HEK293 (cell line): ENCODE results near the gene TCF12.

Source experiments
- KLF16 ChIP-seq: fragments of 450-650 bp; formaldehyde crosslinking; IDR thresholded peaks from 2 replicates; pipeline ENCODE4 v1.5.1; 2017; ENCODE audit warnings: missing biosample characterization, missing genetic modification characterization
- PBX3 ChIP-seq: sonication (generic); formaldehyde crosslinking; IDR thresholded peaks from 2 replicates; pipeline ENCODE4 v1.8.1; 2022; ENCODE audit warnings: mild to moderate bottlenecking, moderate library complexity, missing genetic modification reagents
- ZNF704 ChIP-seq: fragments of 450-650 bp; formaldehyde crosslinking; IDR thresholded peaks from 2 replicates; pipeline ENCODE4 v1.5.1; 2016; ENCODE audit warnings: missing biosample characterization, missing genetic modification characterization
- ZSCAN30 ChIP-seq: fragments of 450-650 bp; IDR thresholded peaks from 2 replicates; pipeline ENCODE4 v1.5.1; 2018; ENCODE audit warnings: missing biosample characterization, mild to moderate bottlenecking, missing genetic modification characterization, moderate library complexity

- TF ChIP-seq PBX3 (CRISPR knock-in tag) (no peak), ZNF704 (no peak), ZSCAN30 (tag by site-specific recombination) (no peak), KLF16 (tag by site-specific recombination) (no peak)
Observed at GRCh38 chr15:57017024-57017423, 98.6 kb downstream of the TCF12 start.
